GM19351 (cell line): Measurements from ENCODE around the gene SNRNP48.

Experiments
- ATAC-seq: cut with Tn5 transposase; IDR thresholded peaks from one replicate; pipeline ENCODE4 v1.9.1; 2021; ENCODE audit warnings: mild to moderate bottlenecking, moderate library complexity; ENCODE audit not compliant: unreplicated experiment

Gene SNRNP48

GRCh38 chr6:7558781-7559180 lies 31.2 kb upstream of the SNRNP48 start:
- no peak for ATAC-seq

GRCh38 chr6:7559196-7559595 lies 30.8 kb upstream of the SNRNP48 start:
- no peak for ATAC-seq

- ATAC-seq: no peak
Observed at GRCh38 chr6:7559651-7560385, 30.2 kb upstream of the SNRNP48 start.

GRCh38 chr6:7561153-7561964 lies 28.6 kb upstream of the SNRNP48 start:
- ATAC-seq: no peak

- no peak for ATAC-seq
Observed at GRCh38 chr6:7562769-7563168, 27.2 kb upstream of the SNRNP48 start.

- ATAC-seq: no peak
Observed at GRCh38 chr6:7566107-7566506, 23.9 kb upstream of the SNRNP48 start.

- ATAC-seq: no peak
Observed at GRCh38 chr6:7566617-7567173, 23.3 kb upstream of the SNRNP48 start.

GRCh38 chr6:7568021-7568420 lies 22.0 kb upstream of the SNRNP48 start:
- ATAC-seq: no peak

- ATAC-seq: no peak
Observed at GRCh38 chr6:7569082-7569481, 20.9 kb upstream of the SNRNP48 start.

- ATAC-seq: no peak
Observed at GRCh38 chr6:7572213-7572943, 17.6 kb upstream of the SNRNP48 start.

GRCh38 chr6:7574500-7574899 lies 15.5 kb upstream of the SNRNP48 start:
- no peak for ATAC-seq

GRCh38 chr6:7578516-7578915 lies 11.5 kb upstream of the SNRNP48 start:
- no peak for ATAC-seq

- no peak for ATAC-seq
Observed at GRCh38 chr6:7578931-7579330, 11.1 kb upstream of the SNRNP48 start.

- ATAC-seq: no peak
Observed at GRCh38 chr6:7579851-7580250, 10.1 kb upstream of the SNRNP48 start.

- ATAC-seq: no peak
Observed at GRCh38 chr6:7580537-7580926, 9.5 kb upstream of the SNRNP48 start.

- no peak for ATAC-seq
Observed at GRCh38 chr6:7580927-7581618, 8.9 kb upstream of the SNRNP48 start.

- ATAC-seq: no peak
Observed at GRCh38 chr6:7585287-7585930, 4.6 kb upstream of the SNRNP48 start.

- ATAC-seq: no peak
Observed at GRCh38 chr6:7587631-7588100, 2.3 kb upstream of the SNRNP48 start.

GRCh38 chr6:7588506-7588905 lies 1.5 kb upstream of the SNRNP48 start:
- no peak for ATAC-seq

- no peak for ATAC-seq
Observed at GRCh38 chr6:7589221-7589620, 777 bp upstream of the SNRNP48 start.
